A673 (cell line): ENCODE data around the gene BASP1. TPM values are rescaled to one million over a fixed set of nuclear protein-coding genes. Genes with fewer than 3 reads are reported as not detected.
A peak's percentile ranks its signal among the peaks of the same experiment; 100 is the strongest.

ENCODE experiments used
- BruUV-seq: library from RNA; stranded (reverse); fragments of 400-500 nt; replicated peaks from 2 replicates; lab custom pipeline; 2021; lab: Mats Ljungman, UMichigan
- CTCF ChIA-PET: fragments of 300-600 bp; sonication (Branson Sonifier 250); formaldehyde crosslinking; loops from one replicate; lab custom pipeline; 2022; ENCODE audit warnings: antibody characterized with exemption; lab: Charles Lee
- POLR2A ChIA-PET: fragments of 300-600 bp; sonication (Branson Sonifier 250); formaldehyde crosslinking; loops from one replicate; lab custom pipeline; 2022; ENCODE audit warnings: antibody characterized with exemption; ENCODE audit not compliant: low non-redundant PET; lab: Charles Lee
- DNase-seq: peaks from one replicate; pipeline ENCODE4 v3.0.0-alpha.2; 2015; ENCODE audit warnings: low spot score
- H3K27ac ChIP-seq: fragments of 200-600 bp; sonication (generic); 2 replicates; pipeline ENCODE4 v1.5.1; 2016; ENCODE audit warnings: mixed run types, low read depth, mild to moderate bottlenecking, mixed read lengths, antibody characterized with exemption, low read length; ENCODE audit not compliant: poor library complexity, severe bottlenecking
- H3K27me3 ChIP-seq: fragments of 200-600 bp; sonication (generic); replicated peaks from 2 replicates; pipeline ENCODE4 v1.6.1; 2017; ENCODE audit warnings: mixed run types, low read depth, mild to moderate bottlenecking, mixed read lengths, antibody characterized with exemption, low read length; ENCODE audit not compliant: insufficient read depth, poor library complexity
- H3K36me3 ChIP-seq: fragments of 200-600 bp; sonication (generic); 2 replicates; pipeline ENCODE4 v1.6.1; 2016; ENCODE audit warnings: mixed run types, mild to moderate bottlenecking, mixed read lengths, antibody characterized with exemption, low read length; ENCODE audit not compliant: insufficient read depth, poor library complexity, severe bottlenecking
- H3K4me1 ChIP-seq: fragments of 200-600 bp; sonication (generic); 2 replicates; pipeline ENCODE4 v1.6.1; 2017; ENCODE audit warnings: mixed run types, mild to moderate bottlenecking, mixed read lengths, antibody characterized with exemption, low read length; ENCODE audit not compliant: insufficient read depth, poor library complexity, severe bottlenecking
- H3K4me3 ChIP-seq: fragments of 200-600 bp; sonication (generic); 2 replicates; pipeline ENCODE4 v1.5.1; 2016; ENCODE audit warnings: low read depth, mixed run types, mild to moderate bottlenecking, mixed read lengths, low read length; ENCODE audit not compliant: poor library complexity, severe bottlenecking
- H3K9me3 ChIP-seq: fragments of 200-600 bp; sonication (generic); 2 replicates; pipeline ENCODE4 v1.6.1; 2016; ENCODE audit warnings: mixed run types, low read depth, mild to moderate bottlenecking, mixed read lengths, antibody characterized with exemption, low read length; ENCODE audit not compliant: poor library complexity, severe bottlenecking
- EZH2 ChIP-seq: fragments of 200-600 bp; sonication (generic); IDR thresholded peaks from 2 replicates; pipeline ENCODE4 v1.6.1; 2017; ENCODE audit warnings: borderline replicate concordance, low read depth, mild to moderate bottlenecking, mixed read lengths, antibody characterized with exemption, low read length; ENCODE audit not compliant: poor library complexity, severe bottlenecking
- intact Hi-C: fragments of 100-400 bp; cut with micrococcal nuclease; formaldehyde crosslinking; loops from one replicate; pipeline ENCODE4 v1.10.0; 2022; ENCODE audit not compliant: unreplicated experiment
- total RNA-seq: library from RNA; stranded (reverse); gene quantifications from 2 replicates; pipeline ENCODE4 v1.2.3, GENCODE V29; 2021
- TF ChIP-seq, protein P1 (sequence below): fragments of 300-800, 200-600 bp; sonication (generic); conservative IDR thresholded peaks from 2 replicates; pipeline ENCODE4 v1.5.1; 2017; ENCODE audit warnings: low read depth, mild to moderate bottlenecking, antibody characterized with exemption, low read length, moderate library complexity, mixed read lengths

BASP1 gene
- total RNA-seq, 1 experiment from 2014 or later, result 394 TPM

DNA sequence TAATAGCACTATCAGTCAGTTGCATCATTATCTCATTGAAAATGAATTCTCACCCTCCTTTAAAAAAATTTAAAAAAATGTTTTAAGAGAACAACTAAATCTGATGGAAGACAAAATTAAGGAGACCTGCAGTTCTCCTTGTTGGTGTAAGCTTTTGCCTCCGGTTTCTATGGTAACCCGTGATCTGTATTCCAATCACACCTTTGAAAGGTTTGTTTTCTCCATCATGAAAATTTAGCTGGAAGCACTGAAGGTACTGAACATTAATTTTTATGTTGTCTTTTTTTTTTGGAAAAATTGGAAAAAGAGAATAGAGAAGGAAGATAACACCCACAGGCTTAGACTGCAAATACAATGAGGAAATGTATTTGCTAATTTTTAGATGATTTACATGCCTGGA is 2.5 kb upstream of the BASP1 start:
- H3K9me3 ChIP-seq, result no peaks in the 10 kb centered on the region
- intact Hi-C loops, result loop anchor here (1.0 to 10.0 kb wide), 4 partner anchors 262 to 1067 kb away; no protein-coding TSS in a partner anchor
- no peaks in the 10 kb centered on the region for H3K27me3 ChIP-seq
- BruUV-seq, result no TSS peak
- DNase-seq, result no peak
- H3K36me3 ChIP-seq, result peaks cover 8% of the 10 kb centered on the region
- TF ChIP-seq EZH2, result no peak
- TF ChIP-seq, protein P1, sequence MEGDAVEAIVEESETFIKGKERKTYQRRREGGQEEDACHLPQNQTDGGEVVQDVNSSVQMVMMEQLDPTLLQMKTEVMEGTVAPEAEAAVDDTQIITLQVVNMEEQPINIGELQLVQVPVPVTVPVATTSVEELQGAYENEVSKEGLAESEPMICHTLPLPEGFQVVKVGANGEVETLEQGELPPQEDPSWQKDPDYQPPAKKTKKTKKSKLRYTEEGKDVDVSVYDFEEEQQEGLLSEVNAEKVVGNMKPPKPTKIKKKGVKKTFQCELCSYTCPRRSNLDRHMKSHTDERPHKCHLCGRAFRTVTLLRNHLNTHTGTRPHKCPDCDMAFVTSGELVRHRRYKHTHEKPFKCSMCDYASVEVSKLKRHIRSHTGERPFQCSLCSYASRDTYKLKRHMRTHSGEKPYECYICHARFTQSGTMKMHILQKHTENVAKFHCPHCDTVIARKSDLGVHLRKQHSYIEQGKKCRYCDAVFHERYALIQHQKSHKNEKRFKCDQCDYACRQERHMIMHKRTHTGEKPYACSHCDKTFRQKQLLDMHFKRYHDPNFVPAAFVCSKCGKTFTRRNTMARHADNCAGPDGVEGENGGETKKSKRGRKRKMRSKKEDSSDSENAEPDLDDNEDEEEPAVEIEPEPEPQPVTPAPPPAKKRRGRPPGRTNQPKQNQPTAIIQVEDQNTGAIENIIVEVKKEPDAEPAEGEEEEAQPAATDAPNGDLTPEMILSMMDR, result no peak
- CTCF ChIA-PET, result interaction anchor here (0.7 to 1.8 kb wide), 4 partner anchors 25 to 1101 kb away, joined by 3 to 6 read pairs (median 4); no protein-coding TSS in a partner anchor
- H3K27ac ChIP-seq, result peak overlapping the region; percentile 87
- H3K4me1 ChIP-seq, result peaks cover 32% of the 10 kb centered on the region
- POLR2A ChIA-PET, result no interaction called here
- H3K4me3 ChIP-seq, result peak overlapping the region; percentile 91

DNA sequence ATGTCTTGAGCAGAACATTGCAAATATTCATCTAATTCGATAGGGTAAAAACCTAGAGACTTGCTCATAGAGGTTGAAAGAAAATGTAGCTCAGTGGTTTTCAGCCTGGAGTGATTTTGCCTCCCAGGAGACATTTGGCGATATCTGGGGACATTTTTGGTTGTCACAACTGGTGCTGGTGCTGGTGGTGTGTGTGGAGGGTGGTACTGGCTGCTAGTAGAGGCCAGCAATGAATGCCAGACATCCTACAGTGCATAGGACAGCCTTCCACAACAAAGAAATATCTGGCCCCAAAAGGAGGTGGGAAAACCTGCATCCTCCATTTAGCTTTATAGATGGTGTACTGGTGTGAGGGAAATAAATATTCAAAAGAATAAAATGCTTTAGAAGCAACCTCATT is 2.1 kb upstream of the BASP1 start:
- POLR2A ChIA-PET, result no interaction called here
- CTCF ChIA-PET, result interaction anchor here (0.6 to 2.2 kb wide), 10 partner anchors 25 to 1100 kb away, joined by 3 to 10 read pairs (median 4); no protein-coding TSS in a partner anchor
- Histone ChIP-seq H3K27me3 (no peaks in the 10 kb centered on the region), H3K9me3 (no peaks in the 10 kb centered on the region), H3K36me3 (peaks cover 10% of the 10 kb centered on the region), H3K27ac (peak overlapping the region; percentile 87), H3K4me3 (peak overlapping the region; percentile 91), H3K4me1 (peaks cover 33% of the 10 kb centered on the region)
- no peak for DNase-seq
- no TSS peak for BruUV-seq
- intact Hi-C loops, result loop anchor here (1.0 to 10.0 kb wide), 4 partner anchors 262 to 1067 kb away; no protein-coding TSS in a partner anchor
- TF ChIP-seq, protein P1, result no peak
- no peak for TF ChIP-seq EZH2

DNA sequence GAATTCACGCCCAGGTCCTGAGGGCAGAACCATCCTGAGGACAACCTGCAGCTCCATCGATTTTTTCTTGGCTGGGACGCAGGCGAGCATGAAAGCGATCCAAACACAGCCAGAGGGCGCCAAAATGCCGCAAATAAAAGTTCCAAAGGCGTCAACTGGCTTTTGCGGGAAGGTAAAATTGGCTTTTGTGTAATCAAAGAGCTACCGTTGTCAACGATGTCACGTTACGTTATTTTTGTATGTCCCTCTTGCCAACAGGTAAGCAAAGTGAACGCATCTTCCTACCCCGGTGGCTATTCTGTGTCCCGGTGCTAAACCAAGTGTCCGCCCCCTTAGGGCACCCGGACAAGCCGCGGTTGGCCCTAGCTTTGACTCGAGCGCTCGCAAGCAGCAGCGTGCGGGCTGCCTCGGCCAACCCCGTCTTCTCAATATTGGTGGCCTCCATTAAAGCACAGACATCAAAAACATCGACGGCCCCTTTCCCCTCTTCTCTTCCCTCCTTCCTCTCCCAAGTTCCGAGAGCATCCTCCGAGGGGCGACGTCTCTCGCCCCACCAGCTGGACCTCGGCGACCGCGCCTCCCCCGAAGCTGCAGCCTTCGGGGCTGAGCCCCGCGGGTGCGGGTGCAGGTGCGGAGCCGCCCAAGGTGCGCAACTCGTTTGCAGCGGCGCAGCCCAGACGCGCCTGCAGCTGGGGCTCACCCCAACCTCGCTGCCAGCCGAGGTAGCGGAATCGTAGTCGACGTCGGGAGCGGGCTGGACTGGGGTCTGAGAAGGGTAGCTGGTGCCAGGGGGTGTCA is 1.1 kb upstream of the BASP1 start:
- peaks cover 16% of the 10 kb centered on the region for H3K36me3 ChIP-seq
- peaks cover 35% of the 10 kb centered on the region for H3K4me1 ChIP-seq
- peak overlapping the region; percentile 87 for H3K27ac ChIP-seq
- H3K9me3 ChIP-seq, result no peaks in the 10 kb centered on the region
- TF ChIP-seq, protein P1, result peak; percentile 83
- no peak for TF ChIP-seq EZH2
- BruUV-seq, result no TSS peak
- H3K4me3 ChIP-seq, result peak overlapping the region; percentile 91
- ChIA-PET CTCF (interaction anchor here (0.6 to 2.2 kb wide), 10 partner anchors 66 to 1099 kb away, joined by 3 to 10 read pairs (median 4); no protein-coding TSS in a partner anchor), POLR2A (interaction anchor here (0.5 to 0.6 kb wide), 4 partner anchors 227 to 1695 kb away, joined by 3 to 5 read pairs (median 4); no protein-coding TSS in a partner anchor)
- intact Hi-C loops, result loop anchor here (1.0 to 10.0 kb wide), 6 partner anchors 220 to 1096 kb away; no protein-coding TSS in a partner anchor
- H3K27me3 ChIP-seq, result no peaks in the 10 kb centered on the region
- peak; percentile 94 for DNase-seq
